ENCODE results near the gene PREX1. TPM values are rescaled to one million over a fixed set of nuclear protein-coding genes. Genes with fewer than 3 reads are reported as not detected.

Gene PREX1
- total and polyA plus RNA-seq, 3 donors from 2014 or later, result 18.0 to 36.5 (median 27.1) TPM

GRCh38 chr20:48691523-48691922 lies 136.3 kb downstream of the PREX1 start:
- Histone ChIP-seq H3K9me3 (no peaks in the 10 kb centered on the region), H3K4me1 (peaks cover 2% of the 10 kb centered on the region), H3K27me3 (no peaks in the 10 kb centered on the region), H3K36me3 (ENCODE audit: low read depth, missing control alignments) (no peaks in the 10 kb centered on the region), H3K27ac (no peak overlapping the region), H3K4me3 (no peak overlapping the region)
- TF ChIP-seq CTCF (IDR thresholded peaks at IDR 0.05) (no peak), POLR2A (IDR thresholded peaks at IDR 0.05) (no peak)
- intact Hi-C loops (cut with DNase I; ENCODE audit: low total_unique reads), result no loop called here
- no peak for DNase-seq
- 78 to 86% methylated on average over 5 to 7 of the region's 7 CpGs for WGBS, 2 donors

GRCh38 chr20:48690888-48691287 lies 136.9 kb downstream of the PREX1 start:
- intact Hi-C loops (cut with DNase I; ENCODE audit: low total_unique reads), result no loop called here
- 43 to 72% methylated on average over 13 to 18 of the region's 18 CpGs for WGBS, 2 donors
- Histone ChIP-seq H3K4me1 (peaks cover 9% of the 10 kb centered on the region), H3K9me3 (no peaks in the 10 kb centered on the region), H3K27ac (no peak overlapping the region), H3K4me3 (no peak overlapping the region), H3K36me3 (ENCODE audit: low read depth, missing control alignments) (no peaks in the 10 kb centered on the region), H3K27me3 (no peaks in the 10 kb centered on the region)
- TF ChIP-seq POLR2A (IDR thresholded peaks at IDR 0.05) (no peak), CTCF (IDR thresholded peaks at IDR 0.05) (no peak)
- peak; percentile 52 for DNase-seq

GRCh38 chr20:48689874-48690571 lies 137.8 kb downstream of the PREX1 start:
- Histone ChIP-seq H3K4me1 (peaks cover 9% of the 10 kb centered on the region), H3K4me3 (no peak overlapping the region), H3K36me3 (ENCODE audit: low read depth, missing control alignments) (no peaks in the 10 kb centered on the region), H3K27ac (no peak overlapping the region), H3K27me3 (no peaks in the 10 kb centered on the region), H3K9me3 (no peaks in the 10 kb centered on the region)
- no peak for DNase-seq
- 82 to 90% methylated on average over 9 of the region's 9 CpGs for WGBS, 2 donors
- intact Hi-C loops (cut with DNase I; ENCODE audit: low total_unique reads), result no loop called here
- TF ChIP-seq POLR2A (IDR thresholded peaks at IDR 0.05) (no peak), CTCF (IDR thresholded peaks at IDR 0.05) (no peak)

GRCh38 chr20:48689388-48689787 lies 138.4 kb downstream of the PREX1 start:
- no peaks in the 10 kb centered on the region for H3K36me3 ChIP-seq (ENCODE audit: low read depth, missing control alignments)

More at GRCh38 chr20:48689388-48689787, 138.4 kb downstream of the PREX1 start:
- intact Hi-C loops (cut with DNase I; ENCODE audit: low total_unique reads), result no loop called here
- Histone ChIP-seq H3K27me3 (no peaks in the 10 kb centered on the region), H3K9me3 (no peaks in the 10 kb centered on the region), H3K4me3 (no peak overlapping the region), H3K4me1 (peaks cover 9% of the 10 kb centered on the region), H3K27ac (no peak overlapping the region)
- 89% methylated on average over 8 of the region's 8 CpGs for WGBS, 2 donors
- DNase-seq, result no peak
- TF ChIP-seq POLR2A (IDR thresholded peaks at IDR 0.05) (no peak), CTCF (IDR thresholded peaks at IDR 0.05) (no peak)
